Measurements from ENCODE around the gene SLC25A33. TPM values are rescaled to one million over a fixed set of nuclear protein-coding genes. Genes with fewer than 3 reads are reported as not detected.

SLC25A33 gene
- total and polyA plus RNA-seq, 2 donors from 2014 or later = 3.8 to 11.3 TPM

GRCh38 chr1:9518454-9518998, 20.7 kb upstream of the SLC25A33 start:
- Histone ChIP-seq H3K9me3 (ENCODE audit: control insufficient read depth in 2 of 3, insufficient read depth in 1 of 3, low read length in 3 of 3) (no peaks in the 10 kb centered on the region), H3K4me1 (ENCODE audit: control insufficient read depth in 2 of 3, insufficient read depth in 2 of 3, low read depth in 1 of 3, low read length in 3 of 3) (no peaks in the 10 kb centered on the region), H3K36me3 (ENCODE audit: control insufficient read depth in 2 of 3, insufficient read depth in 3 of 3, low read length in 3 of 3) (no peaks in the 10 kb centered on the region), H3K9ac (ENCODE audit: low read length in 3 of 3) (no peak overlapping the region), H3K27ac (ENCODE audit: low read depth in 2 of 2, low read length in 2 of 2) (no peak overlapping the region), H3K27me3 (ENCODE audit: control insufficient read depth, insufficient read depth, low read length) (no peaks in the 10 kb centered on the region), H3K4me3 (ENCODE audit: low read length in 3 of 3) (no peak overlapping the region)
- FAIRE-seq = no peak
- intact Hi-C loops (cut with DNase I) = no loop called here
- no peak for DNase-seq
- no peak for TF ChIP-seq CTCF (IDR thresholded peaks at IDR 0.05; ENCODE audit: borderline replicate concordance, extremely low read depth, insufficient read depth)

- Histone ChIP-seq H3K4me3 (ENCODE audit: low read length in 3 of 3) (no peak overlapping the region), H3K27me3 (ENCODE audit: control insufficient read depth, insufficient read depth, low read length) (no peaks in the 10 kb centered on the region), H3K9ac (ENCODE audit: low read length in 3 of 3) (no peak overlapping the region), H3K4me1 (ENCODE audit: control insufficient read depth in 2 of 3, insufficient read depth in 2 of 3, low read depth in 1 of 3, low read length in 3 of 3) (no peaks in the 10 kb centered on the region), H3K27ac (ENCODE audit: low read depth in 2 of 2, low read length in 2 of 2) (no peak overlapping the region), H3K36me3 (ENCODE audit: control insufficient read depth in 2 of 3, insufficient read depth in 3 of 3, low read length in 3 of 3) (no peaks in the 10 kb centered on the region), H3K9me3 (ENCODE audit: control insufficient read depth in 2 of 3, insufficient read depth in 1 of 3, low read length in 3 of 3) (no peaks in the 10 kb centered on the region)
- no peak for FAIRE-seq
- intact Hi-C loops (cut with DNase I) = no loop called here
- no peak for DNase-seq
- no peak for TF ChIP-seq CTCF (IDR thresholded peaks at IDR 0.05; ENCODE audit: borderline replicate concordance, extremely low read depth, insufficient read depth)
Measured at GRCh38 chr1:9520411-9520810, 18.9 kb upstream of the SLC25A33 start.

- FAIRE-seq (no peak), DNase-seq (no peak)
- H3K4me1 ChIP-seq (ENCODE audit: control insufficient read depth in 2 of 3, insufficient read depth in 2 of 3, low read depth in 1 of 3, low read length in 3 of 3) = peaks cover 0 to 4% (median 0%) of the 10 kb centered on the region in 3 donors
- no peak for TF ChIP-seq CTCF (IDR thresholded peaks at IDR 0.05; ENCODE audit: borderline replicate concordance, extremely low read depth, insufficient read depth)
- intact Hi-C loops (cut with DNase I) = no loop called here
- no peaks in the 10 kb centered on the region for H3K27me3 ChIP-seq (ENCODE audit: control insufficient read depth, insufficient read depth, low read length)
- no peaks in the 10 kb centered on the region for H3K9me3 ChIP-seq (ENCODE audit: control insufficient read depth in 2 of 3, insufficient read depth in 1 of 3, low read length in 3 of 3)
- H3K27ac ChIP-seq (ENCODE audit: low read depth in 2 of 2, low read length in 2 of 2) = no peak overlapping the region
- H3K9ac ChIP-seq (ENCODE audit: low read length in 3 of 3) = no peak overlapping the region
- no peaks in the 10 kb centered on the region for H3K36me3 ChIP-seq (ENCODE audit: control insufficient read depth in 2 of 3, insufficient read depth in 3 of 3, low read length in 3 of 3)
- H3K4me3 ChIP-seq (ENCODE audit: low read length in 3 of 3) = no peak overlapping the region
Measured at GRCh38 chr1:9529190-9529589, 10.1 kb upstream of the SLC25A33 start.

GRCh38 chr1:9530320-9530719, 8.9 kb upstream of the SLC25A33 start:
- peaks cover 0 to 4% (median 0%) of the 10 kb centered on the region in 3 donors for H3K4me1 ChIP-seq (ENCODE audit: control insufficient read depth in 2 of 3, insufficient read depth in 2 of 3, low read depth in 1 of 3, low read length in 3 of 3)
- no peak overlapping the region for H3K4me3 ChIP-seq (ENCODE audit: low read length in 3 of 3)
- FAIRE-seq (no peak), DNase-seq (no peak)
- intact Hi-C loops (cut with DNase I) = no loop called here
- no peaks in the 10 kb centered on the region for H3K9me3 ChIP-seq (ENCODE audit: control insufficient read depth in 2 of 3, insufficient read depth in 1 of 3, low read length in 3 of 3)
- H3K9ac ChIP-seq (ENCODE audit: low read length in 3 of 3) = no peak overlapping the region
- H3K27me3 ChIP-seq (ENCODE audit: control insufficient read depth, insufficient read depth, low read length) = no peaks in the 10 kb centered on the region
- no peak for TF ChIP-seq CTCF (IDR thresholded peaks at IDR 0.05; ENCODE audit: borderline replicate concordance, extremely low read depth, insufficient read depth)
- no peaks in the 10 kb centered on the region for H3K36me3 ChIP-seq (ENCODE audit: control insufficient read depth in 2 of 3, insufficient read depth in 3 of 3, low read length in 3 of 3)
- no peak overlapping the region for H3K27ac ChIP-seq (ENCODE audit: low read depth in 2 of 2, low read length in 2 of 2)

Data from kidney (tissue), 14 donors.